Measurements from ENCODE around the gene ASPSCR1. TPM values are rescaled to one million over a fixed set of nuclear protein-coding genes. Genes with fewer than 3 reads are reported as not detected.

Gene ASPSCR1
- total and polyA plus RNA-seq, 2 of the 13 experiments (the other 11 are each of a cell fraction or from before 2014, with no cell fraction given) = 274 to 314 TPM

- Histone ChIP-seq H3K79me2 (ENCODE audit: insufficient read depth, low read length) (peaks cover 7% of the 10 kb centered on the region), H3K9me3 (ENCODE audit: low read length) (no peaks in the 10 kb centered on the region), H3K27me3 (ENCODE audit: control insufficient read depth in 1 of 2, insufficient read depth in 2 of 2, low read length in 2 of 2) (no peaks in the 10 kb centered on the region), H2AFZ (ENCODE audit: low read length) (no peak overlapping the region), H3K4me3 (replicated peaks in 1 of 3; ENCODE audit: insufficient read depth in 1 of 3, low read depth in 2 of 3, low read length in 3 of 3) (no peak overlapping the region), H3K4me2 (ENCODE audit: low read depth, low read length) (no peak overlapping the region), H3K36me3 (replicated peaks in 1 of 2; ENCODE audit: control insufficient read depth in 1 of 2, insufficient read depth in 2 of 2, low read length in 2 of 2) (peaks cover 0 to 2% of the 10 kb centered on the region in 2 experiments; a peak in 2 of 5 replicates), H3K9ac (ENCODE audit: insufficient read depth, low read depth, low read length) (no peak overlapping the region), H4K20me1 (ENCODE audit: insufficient read depth, low read length) (peaks cover 8% of the 10 kb centered on the region), H3K4me1 (ENCODE audit: insufficient read depth, low read length) (peaks cover 63% of the 10 kb centered on the region), H3K27ac (ENCODE audit: extremely low read length, insufficient read depth, low read length) (no peak overlapping the region)
- BruUV-seq (replicated peaks) = no TSS peak
- WGBS (ENCODE audit: low lambda C conversion rate) = 65% methylated on average over 17 of the region's 17 CpGs
- TF ChIP-seq ZHX2 (IDR thresholded peaks at IDR 0.05; ENCODE audit: low read depth) (0 out of 2 replicates have a peak, but pooled peaks have one; percentile 29), ZHX2 (CRISPR knock-in tag; IDR thresholded peaks at IDR 0.05; ENCODE audit: borderline replicate concordance) (no peak), TCF7 (IDR thresholded peaks at IDR 0.05; ENCODE audit: low read depth) (peak; percentile 21; the same call in 1 of the 2 replicates), SOX13 (IDR thresholded peaks at IDR 0.05) (no peak; the same call in 1 of the 2 replicates), SOX13 (CRISPR knock-in tag; conservative IDR thresholded peaks at IDR 0.05 in 1 of 2, IDR thresholded peaks at IDR 0.05 in 1 of 2) (peak in 1 of 2 experiments; percentile 49; a peak in 1 of 4 replicates), NR0B2 (CRISPR knock-in tag; IDR thresholded peaks at IDR 0.05) (no peak), NR2F1 (CRISPR knock-in tag; IDR thresholded peaks at IDR 0.05) (peak in 1 of 2 experiments; percentile 35; a peak in 1 of 4 replicates), HNF4A (CRISPR knock-in tag; IDR thresholded peaks at IDR 0.05) (peak; percentile 41; the same call in 1 of the 2 replicates), ZBTB38 (CRISPR knock-in tag; IDR thresholded peaks at IDR 0.05) (peak; percentile 72), RARA (CRISPR knock-in tag; IDR thresholded peaks at IDR 0.05) (peak; percentile 36; the same call in 1 of the 2 replicates), PRPF4 (IDR thresholded peaks at IDR 0.05; ENCODE audit: low read depth, low read length, poor library complexity, severe bottlenecking) (peak; percentile 93), ZFYVE20 (CRISPR knock-in tag; IDR thresholded peaks at IDR 0.05; ENCODE audit: borderline replicate concordance, low read depth) (no peak), U2AF1 (optimal IDR thresholded peaks at IDR 0.05; ENCODE audit: low read depth, low read length) (no peak), NR2F6 (IDR thresholded peaks at IDR 0.05) (no peak; the same call in 1 of the 2 replicates), NR2F6 (CRISPR knock-in tag; IDR thresholded peaks at IDR 0.05) (peak; percentile 51)
- DNase-seq (ENCODE audit: low spot score) (no peak), ATAC-seq (no peak), FAIRE-seq (no peak)
- intact Hi-C loops (cut with micrococcal nuclease; ENCODE audit: unreplicated experiment) = no loop called here
- CTCF ChIA-PET (ENCODE audit: low intra/inter-chr PET ratio, low total read pairs) = no interaction called here
- in situ Hi-C loops (cut with HindIII; ENCODE audit: extremely low pct_ligation_motif_present, low pct_unique_long_range_greater_than_20kb) = no loop called here
- POLR2A ChIA-PET = interaction anchor here (1.0 kb wide), 1 partner anchor 9 kb away, joined by 3 read pairs; no protein-coding TSS in a partner anchor
Measured at GRCh38 chr17:82041144-82041814, 63.9 kb downstream of the ASPSCR1 start.
